ENCODE measurements around the gene EIF2S2. TPM values are rescaled to one million over a fixed set of nuclear protein-coding genes. Genes with fewer than 3 reads are reported as not detected.
A peak's percentile ranks its signal among the peaks of the same experiment; 100 is the strongest.

EIF2S2 gene
- total RNA-seq, 2 experiments from 2014 or later = 87.7 to 106 TPM

- no peaks in the 10 kb centered on the region for H3K9me3 Mint-ChIP-seq (ENCODE audit: low read depth)
These were observed 1.1 kb downstream of the EIF2S2 start for GRCh38 chr20:34110745-34111641.

GRCh38 chr20:34110025-34110744 lies 1.9 kb downstream of the EIF2S2 start:
- H3K4me3 Mint-ChIP-seq = peak overlapping the region; percentile 95
- no peaks in the 10 kb centered on the region for H3K27me3 Mint-ChIP-seq
- ATAC-seq (no peak), DNase-seq (no peak)
- no peaks in the 10 kb centered on the region for H3K9me3 Mint-ChIP-seq (ENCODE audit: low read depth)
- CTCF ChIA-PET = interaction anchor here (1.8 kb wide), 1 partner anchor 19 kb away, joined by 6 read pairs; no protein-coding TSS in a partner anchor
- peak overlapping the region; percentile 98 for H3K27ac Mint-ChIP-seq
- H3K36me3 Mint-ChIP-seq = peaks cover 46% of the 10 kb centered on the region
- peaks cover 58% of the 10 kb centered on the region for H3K4me1 Mint-ChIP-seq

More at GRCh38 chr20:34110745-34111641, 1.1 kb downstream of the EIF2S2 start:
- peak overlapping the region; percentile 95 for H3K4me3 Mint-ChIP-seq
- DNase-seq (peak; percentile 43), ATAC-seq (no peak)
- peak overlapping the region; percentile 98 for H3K27ac Mint-ChIP-seq
- CTCF ChIA-PET = interaction anchor here (1.2 to 1.8 kb wide), 2 partner anchors 33 to 118 kb away, joined by 3 to 4 read pairs; no protein-coding TSS in a partner anchor
- H3K27me3 Mint-ChIP-seq = no peaks in the 10 kb centered on the region
- peaks cover 50% of the 10 kb centered on the region for H3K4me1 Mint-ChIP-seq
- H3K36me3 Mint-ChIP-seq = peaks cover 40% of the 10 kb centered on the region

- no peaks in the 10 kb centered on the region for H3K27me3 Mint-ChIP-seq
- CTCF ChIA-PET = interaction anchor here (0.7 to 1.8 kb wide), 4 partner anchors 9 to 20 kb away, joined by 3 to 6 read pairs (median 4); no protein-coding TSS in a partner anchor
- peaks cover 65% of the 10 kb centered on the region for H3K4me1 Mint-ChIP-seq
- DNase-seq (no peak), ATAC-seq (no peak)
- H3K27ac Mint-ChIP-seq = peak overlapping the region; percentile 68
- peak overlapping the region; percentile 39 for H3K4me3 Mint-ChIP-seq
- H3K36me3 Mint-ChIP-seq = peaks cover 53% of the 10 kb centered on the region
- no peaks in the 10 kb centered on the region for H3K9me3 Mint-ChIP-seq (ENCODE audit: low read depth)
These were observed 2.6 kb downstream of the EIF2S2 start for GRCh38 chr20:34109442-34109841.

- Mint-ChIP-seq H3K27me3 (no peaks in the 10 kb centered on the region), H3K4me1 (peaks cover 71% of the 10 kb centered on the region), H3K4me3 (peak overlapping the region; percentile 46), H3K27ac (peak overlapping the region; percentile 70), H3K9me3 (ENCODE audit: low read depth) (no peaks in the 10 kb centered on the region), H3K36me3 (peaks cover 61% of the 10 kb centered on the region)
- DNase-seq = no peak
- no peak for ATAC-seq
- CTCF ChIA-PET = interaction anchor here (0.7 to 2.3 kb wide), 8 partner anchors 8 to 317 kb away, joined by 3 to 6 read pairs (median 3); partner anchors contain the start of gene RALY
These were observed 3.3 kb downstream of the EIF2S2 start for GRCh38 chr20:34108616-34109174.

GRCh38 chr20:34105978-34106675 lies 5.9 kb downstream of the EIF2S2 start:
- ATAC-seq (no peak), DNase-seq (no peak)
- Mint-ChIP-seq H3K4me3 (no peak overlapping the region), H3K4me1 (peaks cover 83% of the 10 kb centered on the region), H3K27me3 (no peaks in the 10 kb centered on the region), H3K9me3 (ENCODE audit: low read depth) (no peaks in the 10 kb centered on the region), H3K27ac (no peak overlapping the region), H3K36me3 (peaks cover 78% of the 10 kb centered on the region)
- CTCF ChIA-PET = interaction anchor here (0.7 kb wide), 1 partner anchor 37 kb away, joined by 3 read pairs; no protein-coding TSS in a partner anchor

GRCh38 chr20:34104059-34104458 lies 8.0 kb downstream of the EIF2S2 start:
- Mint-ChIP-seq H3K36me3 (peaks cover 74% of the 10 kb centered on the region), H3K4me1 (peaks cover 67% of the 10 kb centered on the region), H3K4me3 (no peak overlapping the region), H3K27me3 (no peaks in the 10 kb centered on the region), H3K9me3 (ENCODE audit: low read depth) (no peaks in the 10 kb centered on the region), H3K27ac (peak overlapping the region; percentile 54)
- CTCF ChIA-PET = interaction anchor here (0.9 to 1.8 kb wide), 2 partner anchors 8 to 311 kb away, joined by 3 to 4 read pairs; partner anchors contain the start of gene EIF2S2
- no peak for ATAC-seq
- DNase-seq = no peak

GRCh38 chr20:34102342-34102741 lies 9.7 kb downstream of the EIF2S2 start:
- CTCF ChIA-PET = interaction anchor here (0.8 to 1.8 kb wide), 3 partner anchors 10 to 187 kb away, joined by 3 read pairs; partner anchors contain the start of gene EIF2S2
- Mint-ChIP-seq H3K27me3 (no peaks in the 10 kb centered on the region), H3K4me1 (peaks cover 54% of the 10 kb centered on the region), H3K27ac (no peak overlapping the region), H3K9me3 (ENCODE audit: low read depth) (no peaks in the 10 kb centered on the region), H3K36me3 (peaks cover 74% of the 10 kb centered on the region), H3K4me3 (no peak overlapping the region)
- no peak for DNase-seq
- ATAC-seq = no peak

GRCh38 chr20:34100576-34100975 lies 11.5 kb downstream of the EIF2S2 start:
- DNase-seq (no peak), ATAC-seq (no peak)
- Mint-ChIP-seq H3K4me3 (no peak overlapping the region), H3K27me3 (no peaks in the 10 kb centered on the region), H3K4me1 (peaks cover 38% of the 10 kb centered on the region), H3K9me3 (ENCODE audit: low read depth) (no peaks in the 10 kb centered on the region), H3K27ac (peak overlapping the region; percentile 17), H3K36me3 (peaks cover 82% of the 10 kb centered on the region)
- CTCF ChIA-PET = interaction anchor here (0.6 to 1.1 kb wide), 2 partner anchors 8 to 10 kb away, joined by 3 read pairs; no protein-coding TSS in a partner anchor

GRCh38 chr20:34099675-34100074 lies 12.4 kb downstream of the EIF2S2 start:
- Mint-ChIP-seq H3K4me1 (peaks cover 29% of the 10 kb centered on the region), H3K36me3 (peaks cover 80% of the 10 kb centered on the region), H3K27ac (no peak overlapping the region), H3K9me3 (ENCODE audit: low read depth) (no peaks in the 10 kb centered on the region), H3K27me3 (no peaks in the 10 kb centered on the region), H3K4me3 (no peak overlapping the region)
- DNase-seq = no peak
- CTCF ChIA-PET = interaction anchor here (1.1 kb wide), 1 partner anchor 10 kb away, joined by 3 read pairs; no protein-coding TSS in a partner anchor
- no peak for ATAC-seq

GRCh38 chr20:34098570-34098969 lies 13.5 kb downstream of the EIF2S2 start:
- H3K27ac Mint-ChIP-seq = no peak overlapping the region
- H3K9me3 Mint-ChIP-seq (ENCODE audit: low read depth) = no peaks in the 10 kb centered on the region
- no peak overlapping the region for H3K4me3 Mint-ChIP-seq
- DNase-seq (no peak), ATAC-seq (no peak)
- no peaks in the 10 kb centered on the region for H3K27me3 Mint-ChIP-seq
- peaks cover 75% of the 10 kb centered on the region for H3K36me3 Mint-ChIP-seq
- peaks cover 21% of the 10 kb centered on the region for H3K4me1 Mint-ChIP-seq
- CTCF ChIA-PET = no interaction called here

- H3K4me3 Mint-ChIP-seq = no peak overlapping the region
- H3K36me3 Mint-ChIP-seq = peaks cover 73% of the 10 kb centered on the region
- DNase-seq (no peak), ATAC-seq (no peak)
- no peaks in the 10 kb centered on the region for H3K9me3 Mint-ChIP-seq (ENCODE audit: low read depth)
- H3K27me3 Mint-ChIP-seq = no peaks in the 10 kb centered on the region
- CTCF ChIA-PET = interaction anchor here (1.2 to 2.2 kb wide), 2 partner anchors 12 to 16 kb away, joined by 3 to 5 read pairs; partner anchors contain the start of gene EIF2S2
- peaks cover 6% of the 10 kb centered on the region for H3K4me1 Mint-ChIP-seq
- no peak overlapping the region for H3K27ac Mint-ChIP-seq
These were observed 15.2 kb downstream of the EIF2S2 start for GRCh38 chr20:34096699-34097444.

- H3K36me3 Mint-ChIP-seq = peaks cover 71% of the 10 kb centered on the region
- H3K27me3 Mint-ChIP-seq = no peaks in the 10 kb centered on the region
- DNase-seq (no peak), ATAC-seq (no peak)
- CTCF ChIA-PET = interaction anchor here (0.7 to 2.2 kb wide), 2 partner anchors 17 to 27 kb away, joined by 3 to 5 read pairs; partner anchors contain the start of gene EIF2S2
- H3K4me1 Mint-ChIP-seq = peaks cover 4% of the 10 kb centered on the region
- no peak overlapping the region for H3K27ac Mint-ChIP-seq
- H3K4me3 Mint-ChIP-seq = no peak overlapping the region
- no peaks in the 10 kb centered on the region for H3K9me3 Mint-ChIP-seq (ENCODE audit: low read depth)
These were observed 16.2 kb downstream of the EIF2S2 start for GRCh38 chr20:34095825-34096224.

Measured in activated CD8-positive, alpha-beta memory T cell treated with anti-CD3 and anti-CD28 coated beads, Interleukin-2, amount 10 ng/mL, durations not matched to agents 7 days and 5 days (primary cell).